HuH-7.5 (cell line): ENCODE results near the gene LONRF2.
A peak's percentile ranks its signal among the peaks of the same experiment; 100 is the strongest.

ENCODE experiments used
- DNase-seq: peaks from one replicate; pipeline ENCODE4 v3.0.0; 2011; ENCODE audit warnings: low spot score

LONRF2 gene

GRCh38 chr2:100275200-100275589 lies 47.1 kb downstream of the LONRF2 start:
- no peak for DNase-seq

DNA sequence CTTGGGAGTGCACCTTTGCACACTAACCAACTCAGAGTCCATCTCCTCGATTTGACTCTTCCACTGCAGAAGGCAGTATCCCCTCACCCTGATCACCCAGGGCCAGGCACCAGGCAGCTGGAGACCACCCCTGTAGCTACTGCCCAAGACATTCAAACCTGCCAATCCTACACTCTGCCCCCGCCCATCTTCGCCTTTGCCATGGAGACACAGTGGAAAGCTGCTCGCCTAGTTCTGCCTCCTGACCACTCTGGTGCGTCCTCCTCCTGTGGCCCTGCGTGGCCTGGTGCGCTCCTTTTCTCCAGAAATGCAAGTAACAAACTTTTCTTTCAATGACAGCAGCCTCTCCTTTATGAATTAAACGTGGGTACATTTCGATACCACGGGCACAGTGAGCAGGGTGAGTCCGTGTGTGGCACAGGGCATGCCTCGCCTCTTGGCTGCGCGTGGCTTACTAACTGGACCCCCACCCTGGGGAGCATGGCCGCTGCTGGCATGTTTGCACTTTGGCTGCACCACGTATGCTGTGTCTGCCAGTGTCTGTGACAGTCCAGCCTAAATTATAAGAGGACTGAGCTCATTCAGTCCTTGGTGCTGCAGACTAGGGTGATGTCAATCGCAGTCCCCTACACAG lies 47.6 kb downstream of the LONRF2 start:
- no peak for DNase-seq

GRCh38 chr2:100274076-100274475 lies 48.2 kb downstream of the LONRF2 start:
- no peak for DNase-seq

DNA sequence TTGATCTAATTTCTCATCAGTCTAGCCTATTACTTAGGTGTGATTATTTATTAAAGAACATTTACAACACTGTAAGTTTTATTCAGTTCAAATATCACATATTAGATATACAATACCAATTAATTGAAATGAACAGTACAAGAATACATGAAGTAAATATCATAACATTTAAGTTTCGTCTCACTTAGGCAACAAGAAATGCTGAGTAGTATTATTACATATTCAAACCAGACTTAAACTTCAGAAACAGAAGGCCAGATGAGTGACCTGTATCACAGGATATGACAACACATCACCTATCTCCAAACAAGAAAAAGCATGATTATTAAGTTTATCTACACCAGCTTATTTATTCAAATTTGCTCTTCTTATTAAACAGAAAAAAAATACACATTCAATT lies 48.9 kb downstream of the LONRF2 start:
- DNase-seq, result no peak

DNA sequence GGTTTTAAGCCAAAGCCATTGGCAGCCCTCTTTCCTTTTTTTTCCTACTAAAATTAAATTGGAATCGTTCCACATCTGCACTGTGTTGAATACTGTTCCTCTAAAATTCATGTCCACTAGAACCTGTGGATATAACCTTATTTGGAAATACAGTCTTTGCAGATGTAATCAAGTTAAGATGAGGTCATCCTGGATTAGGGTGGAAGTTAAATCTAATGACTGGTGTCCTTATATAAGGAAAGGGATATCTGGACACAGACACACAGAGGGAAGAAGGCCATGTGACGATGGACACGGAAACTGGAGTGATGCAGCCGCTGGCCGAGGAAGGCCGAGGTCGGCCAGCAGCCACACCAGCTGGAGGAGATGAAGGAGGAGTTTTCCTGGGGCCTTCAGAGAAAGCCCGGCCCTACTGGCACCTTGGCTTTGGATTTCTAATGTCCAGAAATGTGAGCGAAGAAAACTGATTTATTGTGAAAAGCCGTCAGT lies 49.4 kb downstream of the LONRF2 start:
- DNase-seq, result no peak

- DNase-seq, result no peak
Measured at GRCh38 chr2:100271210-100271609, 51.1 kb downstream of the LONRF2 start.

DNA sequence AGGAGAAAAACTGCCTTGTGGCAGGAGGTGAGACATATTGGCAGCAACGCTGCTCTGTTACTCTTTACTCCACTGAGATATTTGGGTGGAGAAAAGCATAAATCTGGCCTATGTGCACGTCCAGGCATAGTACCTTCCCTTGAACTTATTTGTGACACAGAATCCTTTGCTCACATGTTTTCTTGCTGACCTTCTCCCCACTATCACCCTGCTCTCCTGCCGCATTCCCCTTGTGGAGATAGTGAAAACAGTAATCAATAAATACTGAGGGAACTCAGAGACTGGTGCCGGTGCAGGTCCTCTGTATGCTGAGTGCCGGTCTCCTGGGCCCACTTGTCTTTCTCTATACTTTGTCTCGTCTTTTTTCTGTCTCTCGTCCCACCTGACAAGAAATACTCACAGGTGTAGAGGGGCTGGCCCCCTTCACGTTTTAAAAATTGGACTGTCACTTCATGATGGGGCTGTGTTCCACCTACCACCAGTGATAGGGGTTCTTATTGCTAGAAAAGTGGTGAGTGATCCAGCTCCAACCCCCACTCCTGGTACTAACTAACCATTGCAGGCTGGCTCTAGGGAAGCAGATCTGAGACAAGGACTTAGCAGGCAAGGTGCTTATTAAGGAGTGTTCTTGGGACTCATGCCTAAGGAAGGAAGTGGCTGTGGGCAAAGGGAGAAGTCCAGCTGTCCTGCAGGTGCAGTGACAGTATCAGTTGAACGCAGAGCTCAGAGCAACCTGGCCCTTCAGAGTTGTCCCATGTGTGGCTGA lies 51.7 kb downstream of the LONRF2 start:
- no peak for DNase-seq

DNA sequence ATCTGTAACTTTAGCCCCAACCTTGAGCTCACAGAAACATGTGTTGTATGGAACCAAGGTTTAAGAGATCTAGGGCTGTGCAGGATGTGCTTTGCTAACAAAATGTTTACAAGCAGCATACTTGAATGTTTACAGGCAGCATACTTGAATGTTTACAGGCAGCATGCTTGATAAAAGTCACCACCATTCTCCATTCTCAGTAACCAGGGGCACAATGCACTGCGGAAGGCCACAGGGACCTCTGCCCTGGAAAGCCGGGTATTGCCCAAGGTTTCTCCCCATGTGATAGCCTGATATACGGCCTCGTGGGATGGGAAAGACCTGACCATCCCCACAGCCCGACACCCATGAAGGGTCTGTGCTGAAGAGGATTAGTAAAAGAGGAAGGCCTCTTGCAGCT lies 52.4 kb downstream of the LONRF2 start:
- no peak for DNase-seq

DNA sequence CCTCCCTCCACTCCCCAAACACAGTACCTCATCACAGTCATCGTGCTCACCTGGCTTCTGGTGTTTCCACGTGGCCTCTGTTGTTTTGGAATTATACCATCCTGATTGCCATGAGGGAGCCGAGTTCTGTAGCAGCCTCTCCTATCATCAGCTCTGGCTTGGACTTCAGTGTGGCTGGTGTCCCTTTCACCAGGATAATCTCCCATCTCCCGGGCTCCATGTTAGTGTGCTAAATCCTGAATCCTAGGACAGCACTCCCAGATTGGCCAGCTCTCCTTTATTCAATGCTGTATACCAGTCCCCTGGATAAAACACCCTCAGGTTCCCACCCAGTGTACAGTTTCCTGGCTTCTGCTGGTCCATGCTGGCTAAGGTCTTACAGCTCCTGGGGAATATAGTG lies 53.3 kb downstream of the LONRF2 start:
- DNase-seq, result no peak

GRCh38 chr2:100267751-100268150 lies 54.5 kb downstream of the LONRF2 start:
- no peak for DNase-seq

DNA sequence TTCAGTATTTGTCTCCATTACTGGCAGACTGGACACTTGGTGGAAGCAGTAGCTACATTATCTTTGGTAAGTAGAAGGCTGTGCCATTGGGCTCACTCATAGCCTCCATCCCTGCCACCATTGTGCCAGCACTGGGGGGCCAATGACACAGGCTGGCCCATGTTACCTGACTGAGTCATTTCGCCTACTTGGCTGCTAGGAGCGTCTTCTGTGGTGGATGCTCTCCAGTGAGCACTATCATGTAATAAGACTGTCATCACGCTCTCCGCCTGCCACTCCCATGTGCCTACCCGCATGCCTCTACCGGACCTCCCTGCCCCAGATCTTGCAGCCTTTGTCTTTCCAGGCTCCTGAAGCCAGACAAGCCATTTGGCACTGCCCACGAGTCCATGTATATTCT lies 56.2 kb downstream of the LONRF2 start:
- DNase-seq, result no peak

DNA sequence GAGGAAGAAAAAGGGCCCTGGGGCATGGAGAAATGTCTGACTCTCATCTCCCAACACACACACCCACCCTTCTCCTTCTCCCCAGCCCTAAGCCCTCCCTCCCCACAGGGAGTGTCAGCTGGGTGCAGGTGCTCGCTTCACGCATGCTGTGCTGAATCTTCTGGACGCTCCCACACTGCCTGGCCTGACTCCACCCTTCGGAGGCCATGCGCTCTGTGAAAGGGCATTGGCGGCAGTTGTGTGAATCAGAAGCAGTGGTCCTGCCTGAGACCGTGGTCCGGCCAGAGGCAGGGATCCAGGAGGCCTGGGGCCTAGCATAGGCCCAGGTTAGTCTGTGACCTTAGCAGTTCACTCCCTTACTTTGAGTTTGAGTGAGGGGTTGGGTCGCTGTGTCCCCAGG lies 57.1 kb downstream of the LONRF2 start:
- no peak for DNase-seq

- DNase-seq, result no peak
Measured at GRCh38 chr2:100264651-100265050, 57.6 kb downstream of the LONRF2 start.

DNA sequence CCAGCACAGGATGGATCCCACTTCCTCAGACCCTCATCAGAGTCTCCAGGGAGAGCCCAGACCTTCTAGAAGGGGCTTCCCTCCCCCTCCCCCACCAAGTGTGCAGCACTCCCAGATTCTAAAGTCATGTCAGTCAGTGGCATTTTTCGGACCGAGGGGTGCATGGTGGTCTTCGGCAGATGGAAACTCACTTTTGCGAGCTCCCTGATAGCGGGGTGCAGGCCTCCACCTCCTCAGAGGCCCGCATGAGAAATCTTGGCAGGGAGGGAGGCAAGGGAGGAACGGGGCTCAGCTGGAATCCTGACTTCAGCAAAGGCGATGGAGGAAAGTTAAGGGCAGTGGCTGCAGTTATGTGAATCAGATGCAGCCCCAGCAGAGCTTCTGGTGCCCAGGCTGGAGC lies 58.2 kb downstream of the LONRF2 start:
- no peak for DNase-seq

DNA sequence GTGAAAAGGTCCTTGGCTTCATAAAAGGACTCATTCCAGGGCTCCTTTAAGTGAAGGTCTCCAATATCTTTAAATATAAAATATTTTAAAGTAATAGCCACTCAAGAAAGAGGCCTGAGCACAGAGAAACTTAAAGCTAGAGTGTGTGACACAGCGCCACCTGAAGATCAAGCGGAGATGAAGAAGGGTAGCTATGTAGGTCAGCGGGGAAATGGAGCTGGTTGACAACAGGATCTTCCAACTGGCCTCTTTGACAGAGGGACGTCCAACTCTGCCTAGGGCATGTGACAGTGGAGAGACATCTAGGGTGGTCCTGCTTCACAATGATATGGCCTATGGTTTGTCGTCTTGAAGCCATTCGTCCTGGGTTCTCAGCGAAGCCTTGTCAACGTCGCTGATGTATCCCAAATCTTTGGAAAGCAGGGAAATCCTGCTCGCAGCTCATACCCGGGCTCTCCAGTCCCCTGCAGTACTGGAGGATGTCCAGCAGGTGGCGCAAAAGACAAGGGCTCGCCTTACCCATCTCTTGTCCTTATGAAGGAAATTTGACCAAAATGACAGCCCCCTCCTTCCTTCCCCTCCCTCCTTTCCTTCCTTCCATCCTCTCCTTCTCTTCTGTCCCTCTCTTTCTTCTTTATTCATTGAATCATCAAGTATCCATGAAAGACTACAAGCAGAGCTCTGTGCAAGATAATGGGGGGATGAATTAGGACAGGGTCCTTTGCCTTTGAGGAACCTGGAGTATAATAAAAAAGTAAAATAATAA lies 59.6 kb downstream of the LONRF2 start:
- DNase-seq, result peak; percentile 70

DNA sequence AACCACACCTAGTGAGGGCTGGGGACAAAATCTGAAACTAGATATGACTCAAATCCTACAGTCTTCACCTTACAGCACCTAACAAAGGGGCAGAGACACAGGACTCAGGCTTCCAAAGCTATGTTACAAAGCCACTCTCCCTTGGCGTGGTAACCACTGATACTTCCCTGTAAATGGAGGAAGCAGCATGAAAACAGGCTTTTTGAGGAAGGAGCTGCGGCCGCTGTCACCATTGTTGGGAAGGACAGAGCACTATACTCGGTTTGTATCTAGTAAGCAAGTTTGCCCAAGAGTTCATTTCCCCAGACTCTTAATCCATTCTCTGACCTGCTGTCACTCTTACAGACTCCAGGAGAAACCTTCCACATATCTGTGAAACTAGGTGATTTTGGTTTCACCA lies 60.3 kb downstream of the LONRF2 start:
- no peak for DNase-seq

GRCh38 chr2:100260712-100261620 lies 61.3 kb downstream of the LONRF2 start:
- DNase-seq, result peak; percentile 61

DNA sequence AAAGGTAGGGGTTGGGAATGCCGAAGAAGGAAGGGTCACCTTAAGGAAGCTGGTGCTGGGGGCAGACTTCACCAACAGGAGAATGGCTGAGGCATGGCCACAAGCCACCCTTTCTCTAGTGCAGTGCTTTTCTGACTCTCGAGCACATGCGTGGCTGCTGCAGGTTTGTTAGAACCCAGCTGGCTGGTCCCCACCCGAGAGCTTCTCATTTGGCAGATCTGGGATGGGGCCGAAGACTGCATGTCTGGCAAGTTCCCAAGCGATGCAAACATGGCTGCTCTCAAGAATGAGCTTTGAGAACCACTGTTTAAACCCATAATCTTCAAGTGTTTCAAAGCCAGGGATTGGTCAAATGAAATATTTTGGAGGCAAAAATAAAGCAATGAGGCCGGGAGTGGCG lies 63.2 kb downstream of the LONRF2 start:
- DNase-seq, result no peak

DNA sequence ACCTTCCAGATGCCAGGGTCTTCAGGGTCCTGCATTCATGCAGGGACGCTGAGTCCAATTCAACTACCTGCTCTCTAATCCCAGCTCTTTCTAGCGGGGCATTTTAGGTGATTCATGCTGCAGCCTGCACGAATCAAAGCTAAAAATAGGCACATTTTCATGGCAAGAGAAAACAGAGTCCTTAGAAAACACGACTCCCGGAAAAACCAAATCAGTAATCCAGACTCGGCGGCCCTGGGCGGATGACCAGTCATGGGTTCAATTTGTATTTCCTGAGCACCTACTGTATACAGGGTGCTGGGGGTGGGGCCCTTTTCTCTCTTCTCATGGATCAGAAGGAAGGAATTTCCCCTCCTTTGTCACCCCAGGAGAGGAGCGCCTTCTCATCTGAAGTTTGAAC lies 64.4 kb downstream of the LONRF2 start:
- no peak for DNase-seq

- DNase-seq, result no peak
Measured at GRCh38 chr2:100256849-100257248, 65.5 kb downstream of the LONRF2 start.

DNA sequence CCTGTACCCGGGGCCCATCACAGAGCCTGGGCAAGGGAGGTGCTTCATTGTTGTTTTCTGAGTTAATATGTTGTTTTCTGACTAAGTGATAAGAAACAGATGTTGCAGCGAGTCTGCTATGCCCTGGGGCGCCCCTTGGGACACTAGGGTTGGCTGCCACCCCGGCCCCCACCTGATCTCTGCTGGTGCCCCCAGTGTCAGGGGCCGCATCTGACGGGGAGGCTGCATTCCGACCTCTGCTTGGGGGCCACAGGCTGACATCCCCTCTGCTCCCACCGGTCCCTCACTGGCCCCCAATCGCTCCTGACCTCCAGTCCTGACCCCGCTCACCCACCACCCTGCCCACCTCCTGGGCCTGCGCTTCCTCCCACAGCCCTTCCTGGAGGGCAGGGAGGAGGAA lies 65.9 kb downstream of the LONRF2 start:
- no peak for DNase-seq

GRCh38 chr2:100254646-100255210 lies 67.6 kb downstream of the LONRF2 start:
- DNase-seq, result no peak
